Neural cell (in vitro differentiated cells): ENCODE data around the gene DGCR6.
"Not testable (repeated sequence)": the region's sequence is repeated elsewhere in the genome, so short reads cannot be mapped to it uniquely, and the experiment has no call there.

Source experiments
- EP300 ChIP-seq: fragments of 450-650 bp; conservative IDR thresholded peaks from 2 replicates; pipeline ENCODE4 v1.6.1; 2014; ENCODE audit warnings: antibody characterized with exemption, mild to moderate bottlenecking, moderate library complexity; ENCODE audit not compliant: poor library complexity, severe bottlenecking
- EZH2 ChIP-seq: fragments of 200-600, 300-800 bp; shearing (Covaris generic), sonication (generic); IDR thresholded peaks from 2 replicates; pipeline ENCODE4 v1.6.1; 2014; ENCODE audit warnings: antibody characterized with exemption, low read length, borderline replicate concordance, mild to moderate bottlenecking; ENCODE audit not compliant: insufficient read depth, poor library complexity, severe bottlenecking
- POLR2AphosphoS5 ChIP-seq: IDR thresholded peaks from 2 replicates; pipeline ENCODE4 v1.6.1; 2012
- RAD21 ChIP-seq: fragments of 450-650 bp; conservative IDR thresholded peaks from 2 replicates; pipeline ENCODE4 v1.6.1; 2014; ENCODE audit warnings: antibody characterized with exemption, mild to moderate bottlenecking, moderate library complexity
- TF ChIP-seq, protein P1 (sequence below): fragments of 450-650 bp; IDR thresholded peaks from 2 replicates; pipeline ENCODE4 v1.5.1; 2014; ENCODE audit warnings: antibody characterized with exemption, mild to moderate bottlenecking, moderate library complexity; ENCODE audit not compliant: poor library complexity, severe bottlenecking
- TF ChIP-seq, protein P2 (sequence below): IDR thresholded peaks from 2 replicates; pipeline ENCODE4 v1.6.1; 2012; ENCODE audit warnings: borderline replicate concordance

DNA sequence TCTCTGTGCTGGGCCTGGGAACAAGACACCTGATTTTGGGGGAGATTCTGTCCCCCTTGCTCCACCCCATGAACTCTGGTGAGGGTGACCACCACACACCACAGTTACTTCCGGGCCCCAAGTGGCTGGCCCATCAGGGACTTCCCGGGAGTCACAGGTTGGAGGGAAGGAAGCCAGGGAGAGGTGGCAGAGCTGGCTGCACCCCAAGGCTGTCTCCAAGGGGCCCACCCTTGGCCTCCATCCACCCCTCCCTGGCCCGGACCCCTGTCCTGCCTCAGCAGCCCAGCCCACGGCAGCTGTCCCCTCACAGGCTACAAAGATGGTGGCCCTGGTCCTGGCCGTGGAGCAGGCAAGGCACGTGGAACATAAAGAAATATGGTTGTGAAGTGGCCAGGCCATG lies 53.1 kb downstream of the DGCR6 start:
- TF ChIP-seq, protein P1, sequence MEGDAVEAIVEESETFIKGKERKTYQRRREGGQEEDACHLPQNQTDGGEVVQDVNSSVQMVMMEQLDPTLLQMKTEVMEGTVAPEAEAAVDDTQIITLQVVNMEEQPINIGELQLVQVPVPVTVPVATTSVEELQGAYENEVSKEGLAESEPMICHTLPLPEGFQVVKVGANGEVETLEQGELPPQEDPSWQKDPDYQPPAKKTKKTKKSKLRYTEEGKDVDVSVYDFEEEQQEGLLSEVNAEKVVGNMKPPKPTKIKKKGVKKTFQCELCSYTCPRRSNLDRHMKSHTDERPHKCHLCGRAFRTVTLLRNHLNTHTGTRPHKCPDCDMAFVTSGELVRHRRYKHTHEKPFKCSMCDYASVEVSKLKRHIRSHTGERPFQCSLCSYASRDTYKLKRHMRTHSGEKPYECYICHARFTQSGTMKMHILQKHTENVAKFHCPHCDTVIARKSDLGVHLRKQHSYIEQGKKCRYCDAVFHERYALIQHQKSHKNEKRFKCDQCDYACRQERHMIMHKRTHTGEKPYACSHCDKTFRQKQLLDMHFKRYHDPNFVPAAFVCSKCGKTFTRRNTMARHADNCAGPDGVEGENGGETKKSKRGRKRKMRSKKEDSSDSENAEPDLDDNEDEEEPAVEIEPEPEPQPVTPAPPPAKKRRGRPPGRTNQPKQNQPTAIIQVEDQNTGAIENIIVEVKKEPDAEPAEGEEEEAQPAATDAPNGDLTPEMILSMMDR = not testable (repeated sequence)
- not testable (repeated sequence) for TF ChIP-seq POLR2AphosphoS5, EP300, EZH2, RAD21
- TF ChIP-seq, protein P2, sequence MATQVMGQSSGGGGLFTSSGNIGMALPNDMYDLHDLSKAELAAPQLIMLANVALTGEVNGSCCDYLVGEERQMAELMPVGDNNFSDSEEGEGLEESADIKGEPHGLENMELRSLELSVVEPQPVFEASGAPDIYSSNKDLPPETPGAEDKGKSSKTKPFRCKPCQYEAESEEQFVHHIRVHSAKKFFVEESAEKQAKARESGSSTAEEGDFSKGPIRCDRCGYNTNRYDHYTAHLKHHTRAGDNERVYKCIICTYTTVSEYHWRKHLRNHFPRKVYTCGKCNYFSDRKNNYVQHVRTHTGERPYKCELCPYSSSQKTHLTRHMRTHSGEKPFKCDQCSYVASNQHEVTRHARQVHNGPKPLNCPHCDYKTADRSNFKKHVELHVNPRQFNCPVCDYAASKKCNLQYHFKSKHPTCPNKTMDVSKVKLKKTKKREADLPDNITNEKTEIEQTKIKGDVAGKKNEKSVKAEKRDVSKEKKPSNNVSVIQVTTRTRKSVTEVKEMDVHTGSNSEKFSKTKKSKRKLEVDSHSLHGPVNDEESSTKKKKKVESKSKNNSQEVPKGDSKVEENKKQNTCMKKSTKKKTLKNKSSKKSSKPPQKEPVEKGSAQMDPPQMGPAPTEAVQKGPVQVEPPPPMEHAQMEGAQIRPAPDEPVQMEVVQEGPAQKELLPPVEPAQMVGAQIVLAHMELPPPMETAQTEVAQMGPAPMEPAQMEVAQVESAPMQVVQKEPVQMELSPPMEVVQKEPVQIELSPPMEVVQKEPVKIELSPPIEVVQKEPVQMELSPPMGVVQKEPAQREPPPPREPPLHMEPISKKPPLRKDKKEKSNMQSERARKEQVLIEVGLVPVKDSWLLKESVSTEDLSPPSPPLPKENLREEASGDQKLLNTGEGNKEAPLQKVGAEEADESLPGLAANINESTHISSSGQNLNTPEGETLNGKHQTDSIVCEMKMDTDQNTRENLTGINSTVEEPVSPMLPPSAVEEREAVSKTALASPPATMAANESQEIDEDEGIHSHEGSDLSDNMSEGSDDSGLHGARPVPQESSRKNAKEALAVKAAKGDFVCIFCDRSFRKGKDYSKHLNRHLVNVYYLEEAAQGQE = not testable (repeated sequence)
